GM19043 (cell line): ENCODE data around the gene SH3PXD2A.

ENCODE experiments used
- ATAC-seq: cut with Tn5 transposase; IDR thresholded peaks from one replicate; pipeline ENCODE4 v1.9.1; 2021; ENCODE audit warnings: low read depth; ENCODE audit not compliant: unreplicated experiment

Gene SH3PXD2A

DNA sequence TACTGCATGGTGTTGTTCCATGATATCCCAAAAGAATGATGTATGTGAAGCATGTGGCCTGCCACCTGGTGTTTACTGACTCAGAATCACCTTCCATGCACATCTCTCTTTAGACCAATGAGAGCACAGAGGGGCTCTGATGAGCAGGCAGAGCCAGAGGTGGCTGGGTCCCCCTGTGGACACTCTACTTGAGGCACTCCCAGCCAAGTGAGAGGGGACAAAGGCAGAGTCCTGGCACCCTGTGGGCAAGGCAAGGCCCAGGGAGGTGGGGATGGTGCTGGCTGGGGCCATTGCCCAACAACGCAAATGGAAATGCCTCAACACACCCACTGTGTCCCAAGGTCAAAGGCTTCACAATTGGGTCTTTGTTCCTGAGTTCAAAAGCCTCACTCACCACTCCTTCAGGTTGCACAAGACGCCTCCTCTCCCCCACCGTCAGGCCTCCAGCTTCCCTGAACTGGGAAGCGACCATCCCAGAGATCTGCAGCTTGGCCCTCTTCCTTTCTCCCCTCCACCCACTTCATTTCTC, 197.3 kb downstream of the SH3PXD2A start:
- ATAC-seq: no peak

DNA sequence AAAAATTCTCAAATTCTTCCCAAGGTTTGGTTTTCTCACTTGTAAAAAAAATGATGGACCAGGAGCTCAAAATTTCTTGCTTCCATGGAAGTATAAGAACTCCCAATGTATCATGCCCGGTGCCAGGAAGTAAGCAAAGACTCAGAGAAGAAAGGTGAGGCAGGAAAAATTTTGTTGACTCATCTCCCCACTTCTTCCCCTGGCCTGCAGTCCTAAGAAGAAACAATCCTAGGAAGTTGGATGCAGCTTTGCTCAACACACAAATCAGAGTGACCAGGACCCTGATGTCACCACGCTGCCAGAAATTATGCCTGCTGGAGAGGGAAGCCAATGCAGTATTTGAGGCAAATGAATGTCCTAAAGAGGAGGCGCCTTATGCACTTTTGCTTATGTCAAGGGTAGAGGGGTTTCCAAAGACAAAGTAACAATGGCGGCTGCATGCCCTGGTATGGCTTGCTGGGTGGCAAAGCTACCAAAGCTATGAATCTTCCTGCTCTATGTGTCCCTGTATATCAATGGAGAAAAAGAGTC, 198.2 kb downstream of the SH3PXD2A start:
- no peak for ATAC-seq

DNA sequence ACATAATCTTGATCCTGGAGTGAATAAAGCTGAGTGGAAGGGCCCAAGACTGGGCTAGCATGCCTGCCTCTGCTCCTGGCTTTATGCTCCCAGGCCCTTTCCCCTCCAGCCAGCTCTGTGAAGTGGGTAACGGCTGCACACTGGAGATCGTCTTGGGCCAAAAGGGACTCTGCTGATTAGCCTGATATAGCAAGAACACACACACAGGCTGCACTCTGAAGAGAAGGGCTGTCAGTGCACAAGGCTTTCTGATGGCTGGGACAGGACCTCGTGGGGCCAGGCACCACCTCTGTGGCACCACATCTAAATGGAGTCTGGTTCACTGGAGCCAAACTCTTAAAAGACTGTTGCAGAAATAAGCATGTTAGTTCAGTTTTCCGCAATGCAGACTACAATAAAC, 200.5 kb downstream of the SH3PXD2A start:
- ATAC-seq: no peak

DNA sequence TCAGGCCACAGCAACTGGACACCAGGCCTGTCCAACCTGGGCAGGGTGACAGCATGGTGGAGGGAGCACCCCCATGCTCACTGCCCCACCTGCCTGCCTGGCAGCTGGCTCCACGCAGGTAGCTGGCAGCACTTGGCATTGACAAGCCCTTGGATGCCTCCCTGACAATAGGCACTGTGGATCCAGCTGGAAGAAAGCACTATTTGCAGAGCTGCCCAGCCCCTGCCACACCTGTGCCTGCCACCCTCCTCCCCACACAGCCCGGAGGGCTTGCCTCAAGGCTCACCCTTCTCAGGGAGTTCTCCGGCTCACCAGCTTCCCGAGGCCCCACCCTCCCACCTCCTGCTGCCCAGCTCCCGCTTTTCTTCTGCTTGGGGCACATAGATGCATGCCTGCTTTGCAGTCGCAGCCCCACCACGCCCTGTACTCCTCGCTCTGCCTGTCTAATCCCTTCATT, 201.8 kb downstream of the SH3PXD2A start:
- no peak for ATAC-seq

DNA sequence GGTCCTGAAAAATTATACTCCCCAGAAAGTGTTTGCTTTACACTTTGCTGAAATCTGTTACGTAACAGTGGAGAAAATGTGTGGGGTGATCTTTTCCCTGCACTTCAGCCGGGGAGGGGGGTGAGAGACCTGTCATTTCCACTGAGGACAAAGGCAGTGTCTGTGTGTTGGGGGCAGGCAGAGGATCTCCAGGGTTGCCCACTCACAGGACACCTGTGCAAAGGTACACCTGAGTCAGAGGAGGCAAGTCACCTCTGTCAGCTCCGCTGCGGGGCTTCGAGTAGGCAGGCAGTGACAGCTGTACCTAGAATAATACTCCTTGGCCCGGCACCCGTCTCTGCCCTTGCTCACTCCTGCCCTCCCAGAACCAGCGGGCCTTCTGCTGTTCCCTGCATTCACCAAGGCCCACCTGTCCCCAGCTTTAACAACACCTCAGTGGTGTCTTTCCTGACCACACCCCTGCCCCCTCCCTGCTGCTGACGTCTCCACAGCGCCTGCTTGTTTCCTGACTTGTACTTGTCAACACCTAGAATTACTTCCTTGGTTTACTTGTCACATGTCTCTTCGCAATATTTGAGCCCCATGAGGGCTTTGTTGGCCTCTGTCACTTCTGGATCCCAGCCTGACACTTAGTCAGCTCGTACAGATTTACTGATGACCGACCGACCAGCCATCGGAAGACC, 202.6 kb downstream of the SH3PXD2A start:
- no peak for ATAC-seq

DNA sequence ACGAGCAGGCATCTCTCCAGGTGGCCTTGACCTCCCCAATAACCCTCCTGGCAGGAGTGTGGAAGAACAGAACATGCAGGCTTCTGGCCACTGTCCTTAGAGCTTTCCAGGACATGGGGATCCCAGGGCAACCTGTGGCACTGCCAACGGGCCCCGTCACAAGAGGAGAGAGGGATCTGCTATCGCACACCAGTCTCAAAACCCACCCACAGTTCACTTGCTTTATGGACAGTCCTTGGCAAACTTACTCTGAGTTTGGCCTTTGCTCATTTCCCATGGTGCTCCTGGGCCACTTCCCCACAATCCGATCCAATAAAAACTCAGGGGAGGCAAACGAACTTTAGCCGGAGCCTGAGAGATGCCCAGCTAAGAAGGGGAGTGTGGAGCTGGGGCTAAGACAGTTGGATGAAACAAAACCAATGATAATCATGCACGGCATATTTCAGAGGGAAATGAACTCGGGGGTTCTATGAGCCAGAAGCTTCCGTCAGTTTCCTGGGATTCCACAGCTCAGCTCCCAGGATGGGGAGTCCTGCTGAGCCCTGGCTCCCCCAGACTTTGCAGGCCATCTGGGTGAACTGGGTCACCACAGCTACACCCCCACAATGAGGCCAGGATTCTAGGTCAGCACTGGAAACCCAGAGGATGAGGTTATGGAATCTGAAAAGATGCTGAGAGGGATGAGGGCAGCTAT, 203.4 kb downstream of the SH3PXD2A start:
- ATAC-seq: no peak

DNA sequence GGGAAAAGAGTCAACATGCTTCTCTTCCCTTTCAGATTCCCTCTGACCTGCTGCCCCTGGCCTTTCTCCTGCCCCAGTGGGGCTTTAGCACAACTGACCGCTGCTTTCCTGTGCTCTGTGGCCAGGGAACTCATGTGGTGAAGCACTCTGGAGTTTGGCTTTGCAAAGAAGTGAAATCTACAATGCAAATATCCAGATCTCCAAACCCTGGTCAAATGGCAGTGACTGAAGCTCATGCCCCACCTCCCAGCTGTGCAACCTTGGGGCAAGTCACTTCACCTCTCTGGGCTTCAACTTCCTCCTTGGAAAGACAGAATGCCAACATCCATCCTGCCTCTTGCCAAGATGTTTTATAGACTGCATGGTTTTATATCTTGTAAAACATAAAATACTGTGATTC, 204.0 kb downstream of the SH3PXD2A start:
- no peak for ATAC-seq

DNA sequence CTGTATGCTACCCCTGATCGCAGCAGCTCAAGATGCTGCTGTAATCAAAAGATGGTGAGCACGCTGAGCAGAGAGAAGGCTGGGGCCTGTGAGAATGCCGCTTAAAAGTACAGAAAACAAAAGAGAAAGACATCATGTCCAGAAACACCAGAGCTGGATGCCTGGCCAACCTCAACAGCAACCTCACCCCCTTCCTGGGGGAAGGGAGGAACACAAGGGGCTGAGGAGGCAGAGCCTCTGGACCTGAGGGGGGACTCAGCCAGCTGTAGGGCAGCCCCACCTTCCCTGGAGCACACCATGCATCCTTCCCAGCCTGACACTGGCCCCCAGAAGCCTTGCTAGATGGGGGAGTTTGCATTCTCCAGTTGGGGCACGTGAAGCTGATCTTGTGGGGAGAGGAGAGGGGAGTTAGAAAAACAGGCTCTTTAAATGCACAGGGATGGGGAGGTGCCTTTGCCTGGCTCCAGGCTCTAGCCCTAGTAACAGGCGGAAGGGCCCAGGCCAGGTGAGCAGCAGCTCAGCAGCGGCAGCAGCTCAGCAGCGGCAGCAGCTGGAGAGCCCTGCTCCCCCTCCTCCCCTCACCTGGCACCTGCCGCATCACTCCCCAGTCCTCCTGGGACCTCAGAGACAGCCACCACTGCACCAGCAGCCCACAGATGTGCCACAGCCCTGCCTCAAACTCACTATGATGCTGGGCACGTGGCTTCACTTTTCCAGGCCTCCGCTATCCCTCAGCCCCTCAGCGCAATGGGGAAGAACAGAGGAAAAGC, 205.5 kb downstream of the SH3PXD2A start:
- ATAC-seq: no peak

DNA sequence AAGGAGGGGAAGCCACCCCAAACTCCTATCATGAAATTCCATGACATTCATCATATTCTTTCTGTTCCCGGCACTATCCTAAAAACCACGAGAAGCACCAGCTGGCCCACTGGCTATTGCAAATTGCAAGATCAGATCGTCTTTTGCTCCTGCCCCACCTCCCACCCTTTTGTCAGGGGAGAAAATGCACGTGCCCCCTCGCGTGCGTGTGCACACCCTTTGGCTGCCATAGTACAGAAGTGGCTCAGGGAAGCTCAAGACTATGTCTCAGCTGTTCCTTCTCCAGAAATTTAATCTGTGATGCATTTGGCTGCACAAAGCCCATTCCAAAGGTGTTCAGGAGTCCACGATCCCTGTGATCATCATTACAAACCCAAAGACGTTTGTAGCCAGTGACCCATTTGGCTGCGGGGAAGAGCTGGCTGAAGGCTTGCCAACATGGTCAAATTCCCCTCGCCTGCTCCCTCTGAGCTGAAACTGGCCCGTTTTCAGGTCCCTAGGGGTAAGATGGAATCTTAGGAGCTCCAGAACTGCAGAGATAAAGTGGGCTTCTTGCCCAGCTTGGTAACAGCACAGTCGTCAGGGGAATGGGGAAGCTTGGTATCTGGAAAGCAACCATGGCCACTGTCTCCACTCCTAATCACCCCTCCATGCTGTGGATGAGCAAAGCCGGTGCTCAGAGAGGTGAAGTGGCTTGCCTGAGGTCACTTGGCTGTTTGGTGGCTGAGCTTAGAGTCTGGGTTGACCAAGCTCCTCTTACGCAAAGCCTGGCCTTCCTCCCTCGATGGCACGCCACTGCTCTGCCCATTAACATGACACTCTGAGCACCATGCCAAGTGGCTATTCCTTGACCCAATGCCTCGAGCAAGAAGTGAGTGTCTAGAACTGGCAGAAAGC, 206.5 kb downstream of the SH3PXD2A start:
- ATAC-seq: no peak

DNA sequence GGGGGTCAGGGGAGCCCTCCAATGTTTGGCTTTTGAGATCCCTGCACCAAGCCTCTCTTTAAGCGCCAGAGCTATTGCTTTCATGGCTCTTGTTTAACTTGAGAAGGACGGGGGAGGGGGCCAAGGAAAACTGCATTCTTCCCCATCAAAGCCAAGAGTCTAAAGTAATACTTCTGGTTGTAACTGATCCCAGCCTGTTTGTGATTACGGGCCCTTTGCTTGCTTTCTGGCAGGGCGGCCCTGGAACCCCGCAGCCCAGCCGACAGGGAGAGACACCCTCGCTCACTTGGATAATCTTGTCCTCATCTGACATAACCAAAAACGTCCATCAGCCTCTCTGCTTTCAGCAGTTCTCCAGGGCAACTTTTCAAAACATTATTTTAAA, 207.1 kb downstream of the SH3PXD2A start:
- ATAC-seq: no peak

DNA sequence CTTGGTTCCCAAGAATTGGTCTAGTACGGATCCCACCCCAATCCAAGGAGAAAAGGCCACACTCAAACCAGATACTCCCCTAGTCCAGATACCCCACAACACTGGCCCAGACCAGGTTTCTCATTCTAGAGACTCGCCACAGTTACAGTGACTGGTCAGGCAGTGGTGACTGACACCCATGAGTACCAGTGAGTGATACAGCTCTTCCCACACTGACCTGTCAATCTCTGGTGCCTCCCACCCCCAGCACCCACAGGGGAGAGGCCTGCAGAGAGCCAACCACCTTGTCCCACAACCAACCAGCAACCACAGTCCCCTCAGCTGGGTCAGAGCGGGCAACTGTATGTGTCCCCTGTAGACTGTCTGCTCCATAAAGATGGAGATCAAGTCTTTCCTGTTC, 209.1 kb downstream of the SH3PXD2A start:
- no peak for ATAC-seq

DNA sequence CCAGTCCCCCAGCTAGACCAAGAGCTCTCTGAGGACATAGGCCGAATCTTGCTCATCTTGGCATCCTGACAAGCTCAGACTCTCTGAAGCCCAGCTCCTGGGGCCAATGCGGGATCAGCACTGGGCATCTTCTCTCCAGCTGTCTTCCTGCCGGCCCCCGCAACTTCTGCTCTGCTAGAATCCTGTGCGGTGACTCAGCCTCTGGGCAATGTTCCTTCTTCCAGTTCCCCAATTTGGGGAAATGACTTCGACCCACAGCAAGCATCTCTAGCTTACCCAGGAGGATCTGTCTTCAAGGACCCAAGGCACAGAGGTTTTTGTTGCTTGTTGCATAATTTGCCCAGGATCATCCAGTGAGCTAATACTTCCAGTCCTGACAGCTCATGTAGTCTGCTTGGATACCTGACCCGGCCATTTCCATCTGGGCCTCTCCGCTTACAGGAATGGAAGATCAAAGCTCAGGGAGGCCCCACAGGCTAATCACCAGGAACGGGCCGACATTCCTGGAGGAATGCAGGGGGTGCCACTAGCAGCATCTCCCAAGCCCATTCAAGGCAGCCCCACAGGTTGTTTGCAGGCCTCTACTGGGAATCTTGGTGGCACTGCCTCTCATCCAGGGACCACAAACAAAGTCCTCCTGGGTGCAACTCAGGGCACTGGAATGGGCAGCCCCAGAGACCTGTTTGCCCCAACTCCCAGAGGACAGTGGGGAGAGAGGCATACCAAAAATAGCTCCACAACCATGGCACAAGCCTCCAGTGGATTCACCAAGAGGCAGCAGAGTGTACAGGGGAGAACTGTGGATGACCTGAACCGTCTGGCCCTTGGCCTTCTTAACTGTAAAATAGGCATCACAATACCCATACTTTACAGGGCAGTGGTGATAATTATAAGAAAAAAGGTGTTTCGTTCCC, 210.0 kb downstream of the SH3PXD2A start:
- no peak for ATAC-seq

DNA sequence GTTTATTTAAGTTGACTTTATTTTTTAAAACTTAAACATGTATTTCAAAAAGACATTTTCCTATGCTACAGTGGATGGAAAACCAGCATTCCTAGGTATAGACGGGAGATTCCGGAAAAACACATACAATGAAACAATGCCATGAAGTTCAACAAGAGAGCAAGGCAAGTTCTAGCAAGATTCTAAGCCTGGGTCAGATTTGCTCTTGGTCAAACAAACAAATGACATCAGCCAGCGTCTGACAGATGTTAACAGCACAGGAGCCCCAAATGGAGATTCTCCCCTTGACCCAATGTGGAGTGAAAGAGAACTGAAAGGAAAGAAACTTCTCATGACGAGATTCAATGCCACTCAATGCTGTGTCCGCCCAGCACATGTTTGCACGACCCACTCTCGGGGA, 212.0 kb downstream of the SH3PXD2A start:
- ATAC-seq: no peak

DNA sequence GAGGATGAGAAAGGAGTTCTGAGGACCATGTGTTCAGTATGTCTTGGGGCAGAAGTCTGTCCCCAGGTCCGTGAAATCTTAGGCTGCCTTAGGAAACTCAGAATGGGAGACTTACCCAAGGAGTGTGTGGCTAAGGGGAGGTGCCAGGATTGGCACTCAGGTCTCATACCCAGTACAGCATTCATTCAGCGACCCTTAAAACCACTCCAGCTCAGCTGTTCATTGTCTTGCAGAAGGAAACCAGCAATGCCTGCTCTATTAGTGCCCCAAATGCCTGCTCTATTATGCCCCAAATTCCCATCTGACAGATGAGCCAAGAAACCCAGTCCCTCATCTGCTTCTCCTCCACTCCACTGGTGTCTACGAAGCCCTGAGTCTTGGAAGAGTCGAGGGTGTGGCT, 214.1 kb downstream of the SH3PXD2A start:
- ATAC-seq: no peak

DNA sequence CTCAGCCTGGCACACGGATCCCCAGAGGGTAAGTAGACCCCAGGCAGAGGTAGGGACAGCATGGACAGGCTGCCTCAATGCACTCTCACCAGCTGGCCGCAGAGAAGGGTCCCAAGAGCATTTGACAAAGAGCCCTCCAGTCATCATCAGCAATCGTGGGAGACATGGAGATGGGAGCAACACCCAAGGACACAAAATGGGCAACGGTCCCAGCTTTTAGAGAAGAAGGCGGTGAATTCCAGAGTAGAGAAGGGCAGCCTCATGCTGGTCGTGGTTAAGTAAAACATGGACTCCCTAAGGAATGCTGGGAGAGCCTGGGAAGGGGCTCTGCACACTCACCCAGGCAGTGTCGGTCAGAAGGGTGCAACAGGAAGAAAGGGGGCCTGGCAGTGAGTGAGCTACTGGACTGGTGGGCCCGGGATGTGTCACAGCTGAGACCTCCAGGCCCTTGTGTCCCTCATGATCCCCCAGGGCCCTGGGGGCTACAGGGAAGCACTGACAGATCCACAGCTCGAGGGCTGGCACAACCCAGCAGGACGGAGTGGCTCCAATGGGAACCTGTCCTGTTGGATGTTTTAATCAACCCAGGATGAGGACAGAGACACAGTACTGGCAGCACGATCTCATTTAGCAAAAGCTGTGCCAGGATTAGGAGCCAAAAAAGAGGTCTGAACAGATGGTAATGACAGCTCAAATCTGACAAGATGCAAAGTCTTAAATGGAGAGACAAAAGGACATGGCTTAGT, 214.8 kb downstream of the SH3PXD2A start:
- ATAC-seq: no peak

DNA sequence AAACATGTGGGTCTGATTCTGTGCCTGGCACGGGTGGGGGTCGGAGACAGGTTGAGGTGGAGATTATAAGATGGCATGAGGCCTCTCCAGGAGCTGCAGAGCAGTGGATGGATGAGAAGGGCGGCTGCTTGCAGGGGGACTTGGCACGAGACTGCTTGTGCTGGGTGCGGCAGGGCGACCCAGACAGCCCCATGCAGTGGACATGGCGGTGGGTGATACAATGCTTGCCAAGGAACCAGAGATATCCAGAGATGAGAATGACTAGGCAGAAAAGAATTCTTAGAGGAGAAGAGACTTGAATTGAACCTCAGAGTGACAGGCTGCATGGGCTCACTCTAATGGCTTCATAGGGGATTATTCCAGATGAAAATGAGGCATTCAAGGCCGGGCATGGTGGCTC, 216.4 kb downstream of the SH3PXD2A start:
- no peak for ATAC-seq

DNA sequence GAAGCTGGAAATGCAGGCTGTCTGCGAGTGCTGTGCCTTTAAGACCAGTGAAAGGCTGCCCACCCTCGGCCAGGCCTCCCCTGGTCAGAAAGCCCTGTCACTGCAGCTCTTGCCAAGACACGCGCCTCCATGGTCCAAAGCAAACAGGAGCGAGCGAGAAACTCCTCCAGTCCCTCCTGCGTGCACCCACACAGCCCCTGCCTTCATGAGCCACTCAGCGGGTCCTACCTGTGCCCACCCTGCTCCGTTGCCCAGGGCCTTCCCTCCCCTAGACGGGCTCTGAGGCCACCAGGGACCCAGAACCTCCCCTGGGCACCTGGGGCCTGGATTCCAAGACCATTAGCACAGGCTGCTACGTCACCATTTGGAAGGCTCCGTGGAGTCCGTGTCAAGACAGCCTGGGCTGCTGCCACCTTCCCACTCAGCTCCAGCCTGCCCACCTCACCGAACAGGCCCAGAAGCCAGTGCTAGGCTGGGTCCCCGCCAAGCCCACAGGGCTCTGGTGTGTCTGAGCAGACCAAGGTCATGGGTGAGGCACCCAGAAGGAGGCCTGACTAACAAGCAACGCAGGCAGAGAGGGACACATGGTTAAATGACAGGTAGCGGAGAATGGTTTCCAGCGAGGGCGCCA, 217.3 kb downstream of the SH3PXD2A start:
- ATAC-seq: no peak

DNA sequence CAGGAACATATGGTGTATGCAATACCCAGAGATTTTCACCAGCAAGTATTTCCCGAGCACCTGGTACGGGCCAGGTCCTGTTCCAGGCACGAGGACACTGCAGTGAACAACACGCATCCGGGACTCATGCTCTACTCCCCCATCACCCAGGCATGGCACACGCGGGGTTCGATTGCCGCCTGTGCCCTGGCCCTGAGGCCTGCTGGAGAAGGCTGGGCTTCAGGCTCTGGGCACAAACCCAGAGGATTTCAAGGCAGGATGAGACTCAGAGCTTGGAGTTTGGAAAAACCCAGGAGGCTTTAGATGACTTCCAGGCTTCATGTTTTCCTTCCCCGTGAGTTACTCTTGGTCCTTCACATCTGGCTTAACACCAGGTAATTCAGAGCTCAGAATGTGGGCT, 218.4 kb downstream of the SH3PXD2A start:
- ATAC-seq: no peak
